GM23338 (cell line): ENCODE results near the gene CDC42BPB.

Source experiments
- CTCF ChIP-seq, 2 experiments: fragments of 200-600 bp in 1 of 2; sonication (generic) in 1 of 2; conservative IDR thresholded peaks; 2 replicates each; pipeline versions ENCODE4 v1.5.1 to v1.6.1; 2016 to 2017; ENCODE audit warnings: antibody characterized with exemption in 2 of 2, low read depth in 2 of 2, mild to moderate bottlenecking in 2 of 2, moderate library complexity in 1 of 2
- EZH2 ChIP-seq: fragments of 200-600 bp; sonication (generic); IDR thresholded peaks from one replicate; pipeline ENCODE4 v1.8.0; 2017; ENCODE audit warnings: antibody characterized with exemption, mild to moderate bottlenecking, low read depth; ENCODE audit not compliant: unreplicated experiment
- EZH2phosphoT487 ChIP-seq: fragments of 200-600 bp; sonication (generic); IDR thresholded peaks from one replicate; pipeline ENCODE4 v1.8.1; 2018; ENCODE audit warnings: antibody characterized with exemption; ENCODE audit not compliant: unreplicated experiment
- JUNB ChIP-seq: IDR thresholded peaks from one replicate; pipeline ENCODE4 v1.6.1; 2016; ENCODE audit warnings: antibody characterized with exemption; ENCODE audit not compliant: unreplicated experiment
- POLR2AphosphoS5 ChIP-seq: IDR thresholded peaks from 2 replicates; pipeline ENCODE4 v1.6.1; 2016; ENCODE audit warnings: antibody characterized with exemption, low read depth

GRCh38 chr14:103072595-103073366 lies 15.4 kb upstream of the CDC42BPB start:
- TF ChIP-seq CTCF (conservative IDR thresholded peaks at IDR 0.05; ENCODE audit: low read depth in 2 of 2) (no peak), POLR2AphosphoS5 (no peak), EZH2phosphoT487 (no peak), EZH2 (no peak), JUNB (no peak)
